Stimulated activated CD8-positive, alpha-beta memory T cell treated with anti-CD3 and anti-CD28 coated beads, Interleukin-15, amount 100 ng/mL, for 4 hours (primary cell): ENCODE data around the gene GIMAP8.

ENCODE experiments used
- DNase-seq, 2 donors: peaks; one replicate each; pipeline ENCODE4 v3.0.0-alpha.2; 2020; ENCODE audit warnings: low read depth in 2 of 2

The GIMAP8 gene

GRCh38 chr7:150450491-150451001 is at the start of gene GIMAP8:
GIMAP8 (plus strand) TSS chr7:150450630; CDS start chr7:150466699, 16,069 bp downstream.
- DNase-seq: peak in 1 of 2 donors; percentile 34

- no peak for DNase-seq
These were observed 49.5 kb upstream of the GIMAP8 start for GRCh38 chr7:150400788-150401423.

GRCh38 chr7:150401424-150401790 is 49.0 kb upstream of the GIMAP8 start:
- no peak for DNase-seq

GRCh38 chr7:150401861-150402631 is 48.4 kb upstream of the GIMAP8 start:
- DNase-seq: no peak

GRCh38 chr7:150402671-150403321 is 47.6 kb upstream of the GIMAP8 start:
- no peak for DNase-seq

GRCh38 chr7:150403376-150404171 is 46.9 kb upstream of the GIMAP8 start:
- no peak for DNase-seq

GRCh38 chr7:150404172-150404804 is 46.1 kb upstream of the GIMAP8 start:
- DNase-seq: no peak

GRCh38 chr7:150404805-150405583 is 45.4 kb upstream of the GIMAP8 start:
- peak; percentile 27 to 55 for DNase-seq

- DNase-seq: peak in 1 of 2 donors; percentile 15
These were observed 44.7 kb upstream of the GIMAP8 start for GRCh38 chr7:150405584-150406311.

- no peak for DNase-seq
These were observed 44.2 kb upstream of the GIMAP8 start for GRCh38 chr7:150406312-150406566.

GRCh38 chr7:150406567-150407421 is 43.6 kb upstream of the GIMAP8 start:
- DNase-seq: no peak

GRCh38 chr7:150407588-150408392 is 42.6 kb upstream of the GIMAP8 start:
- no peak for DNase-seq

- DNase-seq: no peak
These were observed 41.8 kb upstream of the GIMAP8 start for GRCh38 chr7:150408393-150409299.

- no peak for DNase-seq
These were observed 41.0 kb upstream of the GIMAP8 start for GRCh38 chr7:150409300-150410030.

GRCh38 chr7:150410131-150410530 is 40.3 kb upstream of the GIMAP8 start:
- no peak for DNase-seq

GRCh38 chr7:150410680-150411346 is 39.6 kb upstream of the GIMAP8 start:
- no peak for DNase-seq
